Measurements from ENCODE around the gene MERTK.

- TF ChIP-seq, protein P1, sequence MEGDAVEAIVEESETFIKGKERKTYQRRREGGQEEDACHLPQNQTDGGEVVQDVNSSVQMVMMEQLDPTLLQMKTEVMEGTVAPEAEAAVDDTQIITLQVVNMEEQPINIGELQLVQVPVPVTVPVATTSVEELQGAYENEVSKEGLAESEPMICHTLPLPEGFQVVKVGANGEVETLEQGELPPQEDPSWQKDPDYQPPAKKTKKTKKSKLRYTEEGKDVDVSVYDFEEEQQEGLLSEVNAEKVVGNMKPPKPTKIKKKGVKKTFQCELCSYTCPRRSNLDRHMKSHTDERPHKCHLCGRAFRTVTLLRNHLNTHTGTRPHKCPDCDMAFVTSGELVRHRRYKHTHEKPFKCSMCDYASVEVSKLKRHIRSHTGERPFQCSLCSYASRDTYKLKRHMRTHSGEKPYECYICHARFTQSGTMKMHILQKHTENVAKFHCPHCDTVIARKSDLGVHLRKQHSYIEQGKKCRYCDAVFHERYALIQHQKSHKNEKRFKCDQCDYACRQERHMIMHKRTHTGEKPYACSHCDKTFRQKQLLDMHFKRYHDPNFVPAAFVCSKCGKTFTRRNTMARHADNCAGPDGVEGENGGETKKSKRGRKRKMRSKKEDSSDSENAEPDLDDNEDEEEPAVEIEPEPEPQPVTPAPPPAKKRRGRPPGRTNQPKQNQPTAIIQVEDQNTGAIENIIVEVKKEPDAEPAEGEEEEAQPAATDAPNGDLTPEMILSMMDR (IDR thresholded peaks at IDR 0.05; ENCODE audit: low read depth, low read length, poor library complexity, severe bottlenecking), result no peak
- no peak for TF ChIP-seq EZH2phosphoT487 (IDR thresholded peaks at IDR 0.05; ENCODE audit: borderline replicate concordance, low read length)
Observed at GRCh38 chr2:111896024-111896423, 2.4 kb upstream of the MERTK start.

Measured in DOHH2 (cell line).